HG02642 (cell line): Measurements from ENCODE around the gene FGD4.

Experiments used
- ATAC-seq: cut with Tn5 transposase; IDR thresholded peaks from one replicate; pipeline ENCODE4 v1.9.1; 2021; ENCODE audit warnings: mild to moderate bottlenecking; ENCODE audit not compliant: unreplicated experiment, poor library complexity

Gene FGD4

GRCh38 chr12:32399370-32400113 is at the start of gene FGD4:
Gene FGD4, plus strand, starts transcription at chr12:32399558.
- peak; percentile 95 for ATAC-seq

- no peak for ATAC-seq
Measured at GRCh38 chr12:32353540-32353939, 45.8 kb upstream of the FGD4 start.

GRCh38 chr12:32357601-32358249 is 41.6 kb upstream of the FGD4 start:
- ATAC-seq: no peak

GRCh38 chr12:32360956-32361355 is 38.4 kb upstream of the FGD4 start:
- no peak for ATAC-seq

- ATAC-seq: no peak
Measured at GRCh38 chr12:32362892-32363291, 36.5 kb upstream of the FGD4 start.

- peak; percentile 58 for ATAC-seq
Measured at GRCh38 chr12:32365473-32366064, 33.8 kb upstream of the FGD4 start.

- ATAC-seq: no peak
Measured at GRCh38 chr12:32366714-32367113, 32.6 kb upstream of the FGD4 start.

GRCh38 chr12:32367381-32367780 is 32.0 kb upstream of the FGD4 start:
- no peak for ATAC-seq

GRCh38 chr12:32369202-32369601 is 30.2 kb upstream of the FGD4 start:
- no peak for ATAC-seq

GRCh38 chr12:32377344-32378055 is 21.9 kb upstream of the FGD4 start:
- ATAC-seq: no peak

GRCh38 chr12:32379213-32379612 is 20.1 kb upstream of the FGD4 start:
- no peak for ATAC-seq

GRCh38 chr12:32379667-32380066 is 19.7 kb upstream of the FGD4 start:
- ATAC-seq: no peak

- no peak for ATAC-seq
Measured at GRCh38 chr12:32382226-32382625, 17.1 kb upstream of the FGD4 start.

GRCh38 chr12:32390572-32391219 is 8.7 kb upstream of the FGD4 start:
- ATAC-seq: peak; percentile 71

- no peak for ATAC-seq
Measured at GRCh38 chr12:32395026-32395425, 4.3 kb upstream of the FGD4 start.

GRCh38 chr12:32397696-32398095 is 1.7 kb upstream of the FGD4 start:
- no peak for ATAC-seq

GRCh38 chr12:32398181-32398580 is 1.2 kb upstream of the FGD4 start:
- no peak for ATAC-seq

GRCh38 chr12:32398816-32399369 is 465 bp upstream of the FGD4 start:
- ATAC-seq: no peak

- no peak for ATAC-seq
Measured at GRCh38 chr12:32400114-32400672, 835 bp downstream of the FGD4 start.

GRCh38 chr12:32400866-32401265 is 1.5 kb downstream of the FGD4 start:
- ATAC-seq: no peak
